ENCODE results near the gene DEF6.
"Not testable (repeated sequence)": the region's sequence is repeated elsewhere in the genome, so short reads cannot be mapped to it uniquely, and the experiment has no call there.

Gene DEF6

GRCh38 chr6:35280903-35281302 is 16.7 kb upstream of the DEF6 start:
- FAIRE-seq: no peak

GRCh38 chr6:35282472-35282871 is 15.1 kb upstream of the DEF6 start:
- no peak for FAIRE-seq

GRCh38 chr6:35283361-35283760 is 14.3 kb upstream of the DEF6 start:
- FAIRE-seq: no peak

GRCh38 chr6:35287671-35288396 is 9.8 kb upstream of the DEF6 start:
- FAIRE-seq: no peak

- no peak for FAIRE-seq
Measured at GRCh38 chr6:35288834-35289233, 8.8 kb upstream of the DEF6 start.

- FAIRE-seq: no peak
Measured at GRCh38 chr6:35291491-35291890, 6.1 kb upstream of the DEF6 start.

- no peak for FAIRE-seq
Measured at GRCh38 chr6:35292494-35292893, 5.1 kb upstream of the DEF6 start.

- FAIRE-seq: no peak
Measured at GRCh38 chr6:35293681-35294080, 3.9 kb upstream of the DEF6 start.

GRCh38 chr6:35294308-35294945 is 3.2 kb upstream of the DEF6 start:
- peak; percentile 71 for FAIRE-seq

- no peak for FAIRE-seq
Measured at GRCh38 chr6:35295036-35295435, 2.6 kb upstream of the DEF6 start.

GRCh38 chr6:35295521-35296315 is 1.9 kb upstream of the DEF6 start:
- FAIRE-seq: no peak

GRCh38 chr6:35296931-35297600 is 552 bp upstream of the DEF6 start:
- no peak for FAIRE-seq

- FAIRE-seq: no peak
Measured at GRCh38 chr6:35298625-35299140, 1.1 kb downstream of the DEF6 start.

- FAIRE-seq: no peak
Measured at GRCh38 chr6:35299674-35300073, 2.1 kb downstream of the DEF6 start.

- no peak for FAIRE-seq
Measured at GRCh38 chr6:35300848-35301247, 3.2 kb downstream of the DEF6 start.

GRCh38 chr6:35302604-35303241 is 5.1 kb downstream of the DEF6 start:
- no peak for FAIRE-seq

GRCh38 chr6:35304299-35304698 is 6.7 kb downstream of the DEF6 start:
- FAIRE-seq: no peak

GRCh38 chr6:35305117-35305516 is 7.5 kb downstream of the DEF6 start:
- FAIRE-seq: no peak

GRCh38 chr6:35307138-35307537 is 9.5 kb downstream of the DEF6 start:
- not testable (repeated sequence) for FAIRE-seq

- not testable (repeated sequence) for FAIRE-seq
Measured at GRCh38 chr6:35308543-35308942, 10.9 kb downstream of the DEF6 start.

GRCh38 chr6:35309611-35310264 is 12.1 kb downstream of the DEF6 start:
- no peak for FAIRE-seq

GRCh38 chr6:35310265-35310831 is 12.7 kb downstream of the DEF6 start:
- FAIRE-seq: no peak
